Esophagus squamous epithelium (tissue), 4 donors: ENCODE measurements around the gene KIZ.

Experiments
- CTCF ChIP-seq, 6 experiments: fragments of 450-650 bp in 4 of 6; fragments of 200-600 bp in 2 of 6; sonication (generic) in 2 of 6; IDR thresholded peaks; one replicate each; pipeline ENCODE4 v1.5.1; 2016 to 2019; ENCODE audit warnings: antibody characterized with exemption in 6 of 6, mild to moderate bottlenecking in 4 of 6, moderate library complexity in 4 of 6
- POLR2A ChIP-seq, 4 donors: fragments of 450-650 bp; IDR thresholded peaks; one replicate each; pipeline ENCODE4 v1.6.1; 2017; ENCODE audit warnings: antibody characterized with exemption in 4 of 4, mild to moderate bottlenecking in 4 of 4, moderate library complexity in 3 of 4

- TF ChIP-seq POLR2A (IDR thresholded peaks at IDR 0.05) = no peak
- TF ChIP-seq CTCF (IDR thresholded peaks at IDR 0.05) = no peak
These were observed 24.4 kb upstream of the KIZ start for GRCh38 chr20:21101453-21101931.
